Left colon (tissue), 2 donors: ENCODE data around the gene G6PC3. TPM values are rescaled to one million over a fixed set of nuclear protein-coding genes. Genes with fewer than 3 reads are reported as not detected.

Experiments
- ATAC-seq: fragments of 200-7000 bp; cut with Tn5 transposase; one replicate; pipeline ENCODE4 v1.9.1; 2020; ENCODE audit warnings: mild to moderate bottlenecking, moderate library complexity
- DNase-seq, 2 donors: peaks; one replicate each; pipeline ENCODE4 v3.0.0-alpha.2; 2020
- intact Hi-C, 2 donors: fragments of 100-400 bp; cut with DNase I in 1 of 2; cut with micrococcal nuclease in 1 of 2; formaldehyde crosslinking; loops; one replicate each; pipeline versions ENCODE4 v1.11.2 to v1.14.0; 2022; cut with DNase I, micrococcal nuclease
- total RNA-seq, 2 donors: library from RNA; stranded (reverse); fragmentation: NEBNext Ultra II Directional; extraction: Animal tissue kit (Norgen Biotek cat#: 25700); gene quantifications; one replicate each; pipeline ENCODE4 v1.2.1, GENCODE V29; 2021
- donor health status: DM: no; HTN: no; CAD: no.
- donor health status: DM: yes; HTN: yes; CAD: no.

The G6PC3 gene
- total RNA-seq, 2 donors from 2014 or later = 31.2 to 38.2 TPM

- intact Hi-C loops = no loop called here
- ATAC-seq = peak; percentile 80
- DNase-seq = no peak
These were observed 17.2 kb upstream of the G6PC3 start for GRCh38 chr17:44053125-44053872.

GRCh38 chr17:44059101-44059892 lies 11.2 kb upstream of the G6PC3 start:
- no peak for ATAC-seq
- intact Hi-C loops = no loop called here
- DNase-seq = no peak

GRCh38 chr17:44061446-44061845 lies 9.1 kb upstream of the G6PC3 start:
- intact Hi-C loops = no loop called here
- DNase-seq = no peak
- ATAC-seq = no peak

GRCh38 chr17:44062871-44063270 lies 7.7 kb upstream of the G6PC3 start:
- ATAC-seq (no peak), DNase-seq (no peak)
- intact Hi-C loops = no loop called here

- intact Hi-C loops = no loop called here
- ATAC-seq = no peak
- DNase-seq = no peak
These were observed 6.6 kb upstream of the G6PC3 start for GRCh38 chr17:44063704-44064639.

- DNase-seq = no peak
- intact Hi-C loops = no loop called here
- no peak for ATAC-seq
These were observed 4.8 kb upstream of the G6PC3 start for GRCh38 chr17:44065668-44066203.

GRCh38 chr17:44066204-44066930 lies 4.2 kb upstream of the G6PC3 start, which contains the start of gene LSM12:
Gene LSM12, minus strand, starts transcription at chr17:44066671. Its CDS starts 84 bp downstream, at chr17:44066587.
- peak; percentile 83 for ATAC-seq
- DNase-seq = peak; percentile 88 to 95
- intact Hi-C loops = no loop called here

- intact Hi-C loops = no loop called here
- ATAC-seq = no peak
- DNase-seq = no peak
These were observed 3.0 kb upstream of the G6PC3 start for GRCh38 chr17:44067545-44067940.

GRCh38 chr17:44069974-44070454 lies 521 bp upstream of the G6PC3 start:
- intact Hi-C loops = no loop called here
- no peak for DNase-seq

GRCh38 chr17:44071198-44071520 lies 624 bp downstream of the G6PC3 start:
- intact Hi-C loops = no loop called here
- no peak for DNase-seq
- ATAC-seq = no peak

More at GRCh38 chr17:44069974-44070454, 521 bp upstream of the G6PC3 start:
- ATAC-seq = no peak

- DNase-seq = no peak
- ATAC-seq = no peak
- intact Hi-C loops = no loop called here
These were observed 1.2 kb downstream of the G6PC3 start for GRCh38 chr17:44071772-44072171.

GRCh38 chr17:44074231-44074910 lies 3.8 kb downstream of the G6PC3 start:
- no peak for ATAC-seq
- DNase-seq = no peak
- intact Hi-C loops = no loop called here

GRCh38 chr17:44074911-44075285 lies 4.4 kb downstream of the G6PC3 start:
- intact Hi-C loops = no loop called here
- ATAC-seq = no peak
- no peak for DNase-seq

GRCh38 chr17:44075598-44076293 lies 5.2 kb downstream of the G6PC3 start:
- ATAC-seq = no peak
- intact Hi-C loops = no loop called here
- DNase-seq = no peak

- DNase-seq = no peak
- intact Hi-C loops = no loop called here
- ATAC-seq = no peak
These were observed 6.4 kb downstream of the G6PC3 start for GRCh38 chr17:44076716-44077594.

- intact Hi-C loops = no loop called here
- ATAC-seq (no peak), DNase-seq (no peak)
These were observed 7.0 kb downstream of the G6PC3 start for GRCh38 chr17:44077595-44077909.
